ENCODE measurements around the gene SS18L1. TPM values are rescaled to one million over a fixed set of nuclear protein-coding genes. Genes with fewer than 3 reads are reported as not detected.

SS18L1 gene
- total RNA-seq, 6 experiments from 2014 or later: 14.1 to 26.5 (median 23.7) TPM

- no peak for ATAC-seq
- intact Hi-C loops (cut with DNase I): no loop called here
These were observed 67.6 kb downstream of the SS18L1 start for GRCh38 chr20:62211216-62211615.

GRCh38 chr20:62211769-62212288 lies 68.3 kb downstream of the SS18L1 start:
- DNase-seq: peak in 1 of 3 donors; percentile 35
- no peaks in the 10 kb centered on the region for H3K36me3 ChIP-seq

More at GRCh38 chr20:62211216-62211615, 67.6 kb downstream of the SS18L1 start:
- no peak for DNase-seq
- Histone ChIP-seq H3K27me3 (no peaks in the 10 kb centered on the region), H3K4me3 (no peak overlapping the region), H3K4me1 (no peaks in the 10 kb centered on the region), H3K9me3 (no peaks in the 10 kb centered on the region), H3K27ac (no peak overlapping the region), H3K36me3 (no peaks in the 10 kb centered on the region)
- WGBS (ENCODE audit: insufficient coverage, low coverage, low lambda C conversion rate, missing lambda C conversion rate): no CpG with 5 or more reads among the region's 8 CpGs
- no peak for TF ChIP-seq POLR2A (IDR thresholded peaks at IDR 0.05)
- TF ChIP-seq CTCF (IDR thresholded peaks at IDR 0.05): no peak

GRCh38 chr20:62212299-62212698 lies 68.7 kb downstream of the SS18L1 start:
- H3K27ac ChIP-seq: no peak overlapping the region
- H3K4me1 ChIP-seq: no peaks in the 10 kb centered on the region
- no peak overlapping the region for H3K4me3 ChIP-seq
- intact Hi-C loops (cut with DNase I): no loop called here
- TF ChIP-seq POLR2A (IDR thresholded peaks at IDR 0.05): no peak
- no peak for TF ChIP-seq CTCF (IDR thresholded peaks at IDR 0.05)
- no peaks in the 10 kb centered on the region for H3K27me3 ChIP-seq
- no peaks in the 10 kb centered on the region for H3K36me3 ChIP-seq
- ATAC-seq (no peak), DNase-seq (no peak)
- H3K9me3 ChIP-seq: no peaks in the 10 kb centered on the region
- 43% methylated on average over 1 of the region's 10 CpGs for WGBS (ENCODE audit: insufficient coverage, low coverage, low lambda C conversion rate, missing lambda C conversion rate)

More at GRCh38 chr20:62211769-62212288, 68.3 kb downstream of the SS18L1 start:
- H3K4me1 ChIP-seq: no peaks in the 10 kb centered on the region
- TF ChIP-seq CTCF (IDR thresholded peaks at IDR 0.05) (no peak), POLR2A (IDR thresholded peaks at IDR 0.05) (no peak)
- ATAC-seq: no peak
- H3K9me3 ChIP-seq: no peaks in the 10 kb centered on the region
- no peak overlapping the region for H3K4me3 ChIP-seq
- WGBS (ENCODE audit: insufficient coverage, low coverage, low lambda C conversion rate, missing lambda C conversion rate): 18% methylated on average over 2 of the region's 9 CpGs
- no peak overlapping the region for H3K27ac ChIP-seq
- H3K27me3 ChIP-seq: no peaks in the 10 kb centered on the region
- intact Hi-C loops (cut with DNase I): no loop called here

GRCh38 chr20:62214067-62214466 lies 70.5 kb downstream of the SS18L1 start:
- Histone ChIP-seq H3K4me1 (no peaks in the 10 kb centered on the region), H3K4me3 (no peak overlapping the region), H3K27ac (no peak overlapping the region), H3K36me3 (no peaks in the 10 kb centered on the region), H3K27me3 (peaks cover 0 to 13% of the 10 kb centered on the region in 2 donors), H3K9me3 (no peaks in the 10 kb centered on the region)
- no peak for TF ChIP-seq POLR2A (IDR thresholded peaks at IDR 0.05)
- TF ChIP-seq CTCF (IDR thresholded peaks at IDR 0.05): no peak
- intact Hi-C loops (cut with DNase I): no loop called here
- WGBS (ENCODE audit: insufficient coverage, low coverage, low lambda C conversion rate, missing lambda C conversion rate): 13% methylated on average over 7 of the region's 12 CpGs
- ATAC-seq (peak in 3 of 4 donors; percentile 13 to 49 (median 31)), DNase-seq (no peak)

All from right lobe of liver (tissue), 6 donors.